GM12864 (cell line): Measurements from ENCODE around the gene AFAP1.
A peak's percentile ranks its signal among the peaks of the same experiment; 100 is the strongest.

Experiments
- DNase-seq: peaks from one replicate; pipeline ENCODE4 v3.0.0-alpha.2; 2011; ENCODE audit warnings: low read depth
- H3K4me3 ChIP-seq: 2 replicates; pipeline ENCODE4 v1.5.1; 2011; ENCODE audit warnings: mild to moderate bottlenecking, low read depth, low read length, control low read depth
- CTCF ChIP-seq: IDR thresholded peaks from 2 replicates; pipeline ENCODE4 v1.5.1; 2011; ENCODE audit warnings: low read depth, mild to moderate bottlenecking, moderate library complexity, low read length, control low read depth, inconsistent platforms; ENCODE audit errors: missing control alignments

Gene AFAP1

GRCh38 chr4:7863911-7864681 lies 75.6 kb downstream of the AFAP1 start:
- no peak for TF ChIP-seq CTCF
- DNase-seq, result peak; percentile 10
- H3K4me3 ChIP-seq, result no peak overlapping the region

GRCh38 chr4:7862561-7863192 lies 77.0 kb downstream of the AFAP1 start:
- DNase-seq, result no peak
- no peak for TF ChIP-seq CTCF
- no peak overlapping the region for H3K4me3 ChIP-seq

- H3K4me3 ChIP-seq, result no peak overlapping the region
- no peak for TF ChIP-seq CTCF
- no peak for DNase-seq
Measured at GRCh38 chr4:7861440-7861881, 78.2 kb downstream of the AFAP1 start.

- no peak overlapping the region for H3K4me3 ChIP-seq
- no peak for TF ChIP-seq CTCF
- no peak for DNase-seq
Measured at GRCh38 chr4:7860600-7861163, 79.0 kb downstream of the AFAP1 start.

- H3K4me3 ChIP-seq, result no peak overlapping the region
- DNase-seq, result no peak
- no peak for TF ChIP-seq CTCF
Measured at GRCh38 chr4:7859326-7859725, 80.3 kb downstream of the AFAP1 start.

GRCh38 chr4:7858498-7858897 lies 81.2 kb downstream of the AFAP1 start:
- no peak for DNase-seq
- no peak for TF ChIP-seq CTCF
- H3K4me3 ChIP-seq, result no peak overlapping the region
